H54 (cell line): ENCODE results near the gene SKI.
"Not testable (repeated sequence)": the region's sequence is repeated elsewhere in the genome, so short reads cannot be mapped to it uniquely, and the experiment has no call there.

Experiments used
- DNase-seq: peaks from one replicate; pipeline ENCODE4 v3.0.0; 2011; ENCODE audit warnings: low spot score, mixed read lengths; ENCODE audit not compliant: insufficient read length
- FAIRE-seq: peaks from 3 replicates; lab custom pipeline; 2011; peaks lifted over from hg19 to GRCh38; lab: Jason Lieb, UNC
- POLR2A ChIP-seq: IDR thresholded peaks from 2 replicates; pipeline ENCODE4 v1.6.1; 2011; ENCODE audit warnings: low read depth, mild to moderate bottlenecking, low read length

The SKI gene

GRCh38 chr1:2242814-2243725, 15.0 kb downstream of the SKI start:
- no peak for TF ChIP-seq POLR2A
- no peak for FAIRE-seq

DNA sequence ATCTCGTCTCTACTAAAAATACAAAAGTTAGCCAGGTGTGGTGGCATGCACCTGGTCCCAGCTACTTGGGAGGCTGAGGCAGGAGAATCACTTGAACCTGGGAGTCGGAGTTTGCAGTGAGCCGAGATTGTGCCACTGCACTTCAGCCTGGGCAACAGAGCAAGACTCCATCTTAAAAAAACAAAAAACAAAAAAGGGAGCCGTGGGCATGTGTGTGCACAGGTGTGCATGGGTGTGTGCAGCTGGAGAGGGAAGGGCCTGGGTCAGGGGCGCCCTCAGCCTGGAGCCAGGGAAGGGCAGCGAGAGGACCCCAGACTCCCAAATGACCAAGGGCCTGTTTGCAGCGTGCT, 18.9 kb downstream of the SKI start:
- FAIRE-seq, DNase-seq: not testable (repeated sequence)

More at GRCh38 chr1:2242814-2243725, 15.0 kb downstream of the SKI start:
- no peak for DNase-seq

DNA sequence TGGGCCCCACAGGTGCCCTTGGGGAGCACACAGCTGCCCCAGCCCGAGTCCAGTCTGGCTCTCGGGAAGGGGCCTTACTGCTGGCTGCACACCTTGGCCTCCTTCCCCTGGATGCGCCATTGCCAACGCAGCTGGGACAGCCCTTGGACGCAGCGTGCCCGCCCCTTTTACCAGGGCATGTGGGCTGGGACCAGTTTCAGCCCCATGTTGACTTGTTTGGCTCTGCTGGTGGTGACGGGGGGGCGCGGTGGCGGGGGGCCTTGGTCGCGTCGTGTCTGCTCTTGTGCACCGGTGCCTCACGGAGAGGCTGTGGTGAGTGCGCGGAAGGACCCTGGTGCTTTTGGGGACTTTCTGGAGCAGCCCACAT, 19.6 kb downstream of the SKI start:
- no peak for FAIRE-seq
- DNase-seq: no peak
- no peak for TF ChIP-seq POLR2A

GRCh38 chr1:2248127-2248826, 20.2 kb downstream of the SKI start:
- DNase-seq (no peak), FAIRE-seq (no peak)
- TF ChIP-seq POLR2A: no peak

GRCh38 chr1:2248854-2249558, 20.9 kb downstream of the SKI start:
- DNase-seq (no peak), FAIRE-seq (no peak)
- TF ChIP-seq POLR2A: no peak

- FAIRE-seq: no peak
- TF ChIP-seq POLR2A: no peak
- DNase-seq: no peak
These were observed 21.4 kb downstream of the SKI start for GRCh38 chr1:2249559-2249906.

DNA sequence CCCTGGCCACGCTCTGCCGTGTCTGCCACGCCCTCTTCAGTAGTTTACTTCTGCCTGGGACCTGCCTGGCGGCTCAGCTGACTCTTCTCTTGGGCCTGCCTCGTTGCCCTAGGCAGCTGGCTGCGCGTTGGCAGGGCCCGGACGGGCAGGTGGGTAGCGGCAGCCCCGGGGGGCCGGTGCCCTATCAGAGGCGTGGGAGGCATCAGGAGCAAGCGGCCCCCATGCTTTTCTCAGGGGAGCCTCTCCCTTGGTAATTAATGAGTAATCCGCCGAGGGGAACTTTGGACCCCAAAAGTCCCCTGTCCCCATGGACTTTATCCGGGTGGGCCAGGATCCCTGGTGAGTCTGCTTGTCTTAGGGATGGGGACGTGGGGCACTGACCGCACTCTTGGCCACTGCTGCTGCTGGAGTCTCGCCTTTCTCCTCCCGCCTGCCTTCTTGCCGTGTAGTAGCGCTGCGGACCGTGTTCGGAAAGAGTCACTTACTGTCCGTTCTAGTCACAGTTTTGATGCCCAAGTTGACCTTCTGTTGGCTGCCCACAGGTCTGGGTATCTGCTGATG, 22.7 kb downstream of the SKI start:
- DNase-seq (no peak), FAIRE-seq (no peak)
- no peak for TF ChIP-seq POLR2A

- FAIRE-seq: no peak
- TF ChIP-seq POLR2A: no peak
- DNase-seq: no peak
These were observed 23.2 kb downstream of the SKI start for GRCh38 chr1:2251363-2251762.

DNA sequence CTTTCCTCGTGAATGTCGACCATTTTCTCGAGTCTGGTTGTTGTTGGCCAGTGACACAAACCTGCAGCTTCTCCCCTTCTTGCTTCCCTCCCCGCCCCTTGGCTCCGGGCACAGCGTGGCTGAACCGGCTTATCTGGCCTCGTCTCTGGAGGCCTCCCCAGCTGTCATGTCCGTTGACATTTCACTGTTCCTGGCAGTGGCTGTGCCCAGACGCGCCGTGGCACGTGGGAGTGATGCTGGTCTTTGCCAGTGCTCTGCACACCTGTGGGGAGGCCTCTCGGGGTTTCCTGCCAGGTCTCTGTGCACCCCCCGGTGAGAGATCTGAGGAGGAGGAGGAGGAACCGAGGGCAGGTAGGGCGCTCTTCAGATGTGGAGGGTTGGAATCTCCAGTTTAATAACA, 23.7 kb downstream of the SKI start:
- TF ChIP-seq POLR2A: no peak
- FAIRE-seq: no peak
- no peak for DNase-seq

GRCh38 chr1:2252423-2252822, 24.3 kb downstream of the SKI start:
- no peak for DNase-seq
- TF ChIP-seq POLR2A: no peak
- no peak for FAIRE-seq

GRCh38 chr1:2253036-2253796, 25.1 kb downstream of the SKI start:
- no peak for TF ChIP-seq POLR2A
- FAIRE-seq (no peak), DNase-seq (no peak)

GRCh38 chr1:2253797-2254480, 25.8 kb downstream of the SKI start:
- TF ChIP-seq POLR2A: no peak
- DNase-seq (no peak), FAIRE-seq (no peak)

- DNase-seq: no peak
- no peak for TF ChIP-seq POLR2A
- no peak for FAIRE-seq
These were observed 26.9 kb downstream of the SKI start for GRCh38 chr1:2255047-2255419.
